Neuronal stem cell (in vitro differentiated cells): Measurements from ENCODE around the gene CPVL.

ENCODE experiments used
- DNase-seq: peaks from one replicate; pipeline ENCODE4 v3.0.0-alpha.2; 2013; ENCODE audit warnings: low spot score
- H2AFZ ChIP-seq: one replicate; pipeline ENCODE4 v1.6.1; 2013; ENCODE audit warnings: mild to moderate bottlenecking, low read length, inconsistent platforms
- H2AK5ac ChIP-seq: 2 replicates; pipeline ENCODE4 v1.6.1; 2013; ENCODE audit warnings: low read depth, mild to moderate bottlenecking, inconsistent platforms, low read length, moderate library complexity, mixed read lengths
- H2BK120ac ChIP-seq: 2 replicates; pipeline ENCODE4 v1.6.1; 2013; ENCODE audit warnings: low read depth, mild to moderate bottlenecking, inconsistent platforms, low read length, moderate library complexity, mixed read lengths
- H2BK12ac ChIP-seq: one replicate; pipeline ENCODE4 v1.6.1; 2013; ENCODE audit warnings: low read length, inconsistent platforms
- H2BK15ac ChIP-seq: 2 replicates; pipeline ENCODE4 v1.6.1; 2013; ENCODE audit warnings: mild to moderate bottlenecking, low read length, inconsistent platforms, mixed read lengths
- H2BK5ac ChIP-seq: one replicate; pipeline ENCODE4 v1.6.1; 2013; ENCODE audit warnings: inconsistent platforms, mild to moderate bottlenecking, low read length, moderate library complexity
- H3K14ac ChIP-seq: one replicate; pipeline ENCODE4 v1.6.1; 2013; ENCODE audit warnings: low read length, inconsistent platforms
- H3K18ac ChIP-seq: 2 replicates; pipeline ENCODE4 v1.6.1; 2013; ENCODE audit warnings: low read length, inconsistent platforms
- H3K23ac ChIP-seq: 2 replicates; pipeline ENCODE4 v1.6.1; 2013; ENCODE audit warnings: low read depth, mild to moderate bottlenecking, mixed read lengths, low read length, inconsistent platforms; ENCODE audit not compliant: poor library complexity
- H3K27ac ChIP-seq: replicated peaks from 3 replicates; pipeline ENCODE4 v1.5.1; 2013; ENCODE audit warnings: low read length, inconsistent platforms
- H3K27me3 ChIP-seq, 3 experiments: 2 replicates each; pipeline ENCODE4 v1.6.1; 2013; ENCODE audit warnings: low read length in 3 of 3, mild to moderate bottlenecking in 2 of 3, inconsistent platforms in 1 of 3, low read depth in 1 of 3, mixed read lengths in 1 of 3, moderate library complexity in 1 of 3; ENCODE audit not compliant: control insufficient read depth in 3 of 3, insufficient read depth in 3 of 3
- H3K36me3 ChIP-seq, 2 donors: replicated peaks in 1 of 2; 2 replicates each; pipeline ENCODE4 v1.6.1; 2013; ENCODE audit warnings: low read length in 2 of 2; ENCODE audit not compliant: control insufficient read depth in 2 of 2, insufficient read depth in 2 of 2
- H3K4ac ChIP-seq: 2 replicates; pipeline ENCODE4 v1.6.1; 2013; ENCODE audit warnings: inconsistent platforms, mild to moderate bottlenecking, low read length, moderate library complexity
- H3K4me1 ChIP-seq, 2 donors: 1 replicate in 1 of 2; 2 replicates in 1 of 2; pipeline ENCODE4 v1.6.1; 2013; ENCODE audit warnings: low read length in 2 of 2, low read depth in 1 of 2; ENCODE audit not compliant: control insufficient read depth in 2 of 2, insufficient read depth in 1 of 2
- H3K4me2 ChIP-seq: one replicate; pipeline ENCODE4 v1.6.1; 2013; ENCODE audit warnings: mild to moderate bottlenecking, low read length, inconsistent platforms; ENCODE audit not compliant: insufficient read depth, poor library complexity, severe bottlenecking
- H3K4me3 ChIP-seq, 2 donors: 2 replicates each; pipeline ENCODE4 v1.5.1; 2013; ENCODE audit warnings: low read length in 2 of 2, mild to moderate bottlenecking in 2 of 2, inconsistent platforms in 1 of 2, moderate library complexity in 1 of 2
- H3K79me1 ChIP-seq: one replicate; pipeline ENCODE4 v1.6.1; 2013; ENCODE audit warnings: low read depth, mild to moderate bottlenecking, inconsistent platforms, low read length, moderate library complexity
- H3K9ac ChIP-seq: one replicate; pipeline ENCODE4 v1.6.1; 2013; ENCODE audit warnings: mild to moderate bottlenecking, low read depth, low read length, inconsistent platforms; ENCODE audit not compliant: poor library complexity
- H3K9me3 ChIP-seq, 2 donors: replicated peaks in 1 of 2; 2 replicates each; pipeline versions ENCODE3 to v1.6.1; 2013; ENCODE audit warnings: low read length in 2 of 2, mild to moderate bottlenecking in 2 of 2, inconsistent platforms in 1 of 2, low read depth in 1 of 2, mixed read lengths in 1 of 2, moderate library complexity in 1 of 2; ENCODE audit not compliant: control insufficient read depth in 2 of 2, insufficient read depth in 1 of 2
- H4K8ac ChIP-seq: one replicate; pipeline ENCODE4 v1.6.1; 2013; ENCODE audit warnings: low read depth, mild to moderate bottlenecking, inconsistent platforms, low read length, moderate library complexity
- H4K91ac ChIP-seq: one replicate; pipeline ENCODE4 v1.6.1; 2013; ENCODE audit warnings: low read length, low read depth, mild to moderate bottlenecking, inconsistent platforms; ENCODE audit not compliant: poor library complexity
- WGBS, 2 donors: extraction: QIAGEN DNeasy Blood & Tissue Kit; methylation state at CpG; one replicate each; pipeline ENCODE4 v1.1.7; 2013; ENCODE audit warnings: missing lambda C conversion rate in 2 of 2, mixed read lengths in 1 of 2; ENCODE audit not compliant: insufficient read length in 2 of 2, insufficient replicate concordance in 1 of 2; ENCODE audit errors: extremely low coverage in 2 of 2; 5-methylcytosine and 5-hydroxymethylcytosine counted together

CPVL gene

GRCh38 chr7:29177963-29178600 is 31.7 kb upstream of the CPVL start:
- Histone ChIP-seq H4K8ac (no peak overlapping the region), H3K14ac (no peak overlapping the region), H3K79me1 (no peaks in the 10 kb centered on the region), H2BK15ac (no peak overlapping the region), H3K4me2 (no peak overlapping the region), H3K9me3 (peaks cover 0 to 3% of the 10 kb centered on the region in 2 donors), H3K18ac (no peak overlapping the region), H3K4me1 (peaks cover 0 to 2% of the 10 kb centered on the region in 2 donors), H2AK5ac (no peak overlapping the region), H2AFZ (no peak overlapping the region), H2BK12ac (no peak overlapping the region), H3K23ac (no peak overlapping the region), H2BK120ac (no peak overlapping the region), H3K27me3 (no peaks in the 10 kb centered on the region), H3K9ac (no peak overlapping the region), H4K91ac (no peak overlapping the region), H3K27ac (no peak overlapping the region), H3K36me3 (no peaks in the 10 kb centered on the region), H3K4me3 (no peak overlapping the region), H2BK5ac (no peak overlapping the region), H3K4ac (no peak overlapping the region)
- no CpG with 5 or more reads among the region's 9 CpGs for WGBS, 2 donors
- no peak for DNase-seq

- H3K79me1 ChIP-seq: no peaks in the 10 kb centered on the region
- H3K23ac ChIP-seq: no peak overlapping the region
- H2BK12ac ChIP-seq: no peak overlapping the region
- H3K27ac ChIP-seq: no peak overlapping the region
- H3K27me3 ChIP-seq: no peaks in the 10 kb centered on the region
- H3K4ac ChIP-seq: no peak overlapping the region
- H3K4me3 ChIP-seq: no peak overlapping the region
- H3K4me1 ChIP-seq: no peaks in the 10 kb centered on the region
- no peak overlapping the region for H2BK15ac ChIP-seq
- H4K91ac ChIP-seq: no peak overlapping the region
- no peak overlapping the region for H3K18ac ChIP-seq
- H3K9me3 ChIP-seq: no peaks in the 10 kb centered on the region
- H2BK120ac ChIP-seq: no peak overlapping the region
- no peak overlapping the region for H2BK5ac ChIP-seq
- no peak for DNase-seq
- H3K14ac ChIP-seq: no peak overlapping the region
- no peak overlapping the region for H2AFZ ChIP-seq
- H3K36me3 ChIP-seq: no peaks in the 10 kb centered on the region
- H4K8ac ChIP-seq: no peak overlapping the region
- no CpG with 5 or more reads among the region's 3 CpGs for WGBS, 2 donors
- H3K4me2 ChIP-seq: no peak overlapping the region
- H3K9ac ChIP-seq: no peak overlapping the region
- H2AK5ac ChIP-seq: no peak overlapping the region
Measured at GRCh38 chr7:29173458-29173857, 27.1 kb upstream of the CPVL start.

- no peaks in the 10 kb centered on the region for H3K36me3 ChIP-seq
- no peak overlapping the region for H2BK120ac ChIP-seq
- no peaks in the 10 kb centered on the region for H3K4me1 ChIP-seq
- H2BK12ac ChIP-seq: no peak overlapping the region
- no peak overlapping the region for H3K9ac ChIP-seq
- H2BK15ac ChIP-seq: no peak overlapping the region
- H2AK5ac ChIP-seq: no peak overlapping the region
- no peak overlapping the region for H3K18ac ChIP-seq
- no peaks in the 10 kb centered on the region for H3K9me3 ChIP-seq
- no peak for DNase-seq
- no peak overlapping the region for H2AFZ ChIP-seq
- no CpG with 5 or more reads among the region's 7 CpGs for WGBS, 2 donors
- no peaks in the 10 kb centered on the region for H3K27me3 ChIP-seq
- H4K8ac ChIP-seq: no peak overlapping the region
- H3K4me3 ChIP-seq: no peak overlapping the region
- H3K4me2 ChIP-seq: no peak overlapping the region
- no peak overlapping the region for H3K14ac ChIP-seq
- no peak overlapping the region for H3K4ac ChIP-seq
- H2BK5ac ChIP-seq: no peak overlapping the region
- no peak overlapping the region for H4K91ac ChIP-seq
- H3K23ac ChIP-seq: no peak overlapping the region
- no peaks in the 10 kb centered on the region for H3K79me1 ChIP-seq
- H3K27ac ChIP-seq: no peak overlapping the region
Measured at GRCh38 chr7:29170781-29171180, 24.4 kb upstream of the CPVL start.

GRCh38 chr7:29167721-29168120 is 21.4 kb upstream of the CPVL start:
- no peak overlapping the region for H3K27ac ChIP-seq
- H3K36me3 ChIP-seq: no peaks in the 10 kb centered on the region
- H2BK5ac ChIP-seq: no peak overlapping the region
- H3K79me1 ChIP-seq: no peaks in the 10 kb centered on the region
- H3K4me2 ChIP-seq: no peak overlapping the region
- DNase-seq: no peak
- H2BK12ac ChIP-seq: no peak overlapping the region
- no peak overlapping the region for H3K23ac ChIP-seq
- no peak overlapping the region for H4K8ac ChIP-seq
- H3K9me3 ChIP-seq: no peaks in the 10 kb centered on the region
- H3K4me3 ChIP-seq: no peak overlapping the region
- no peak overlapping the region for H3K14ac ChIP-seq
- H2AK5ac ChIP-seq: no peak overlapping the region
- no peak overlapping the region for H3K9ac ChIP-seq
- H3K27me3 ChIP-seq: no peaks in the 10 kb centered on the region
- H3K4me1 ChIP-seq: no peaks in the 10 kb centered on the region
- H3K4ac ChIP-seq: no peak overlapping the region
- no peak overlapping the region for H2AFZ ChIP-seq
- no peak overlapping the region for H2BK15ac ChIP-seq
- WGBS, 2 donors: no CpG with 5 or more reads among the region's 1 CpG
- no peak overlapping the region for H4K91ac ChIP-seq
- no peak overlapping the region for H3K18ac ChIP-seq
- H2BK120ac ChIP-seq: no peak overlapping the region
